ENCODE data around the gene NARF. TPM values are rescaled to one million over a fixed set of nuclear protein-coding genes. Genes with fewer than 3 reads are reported as not detected.

Gene NARF
- total RNA-seq, 1 experiment from 2014 or later = 39.4 TPM

DNA sequence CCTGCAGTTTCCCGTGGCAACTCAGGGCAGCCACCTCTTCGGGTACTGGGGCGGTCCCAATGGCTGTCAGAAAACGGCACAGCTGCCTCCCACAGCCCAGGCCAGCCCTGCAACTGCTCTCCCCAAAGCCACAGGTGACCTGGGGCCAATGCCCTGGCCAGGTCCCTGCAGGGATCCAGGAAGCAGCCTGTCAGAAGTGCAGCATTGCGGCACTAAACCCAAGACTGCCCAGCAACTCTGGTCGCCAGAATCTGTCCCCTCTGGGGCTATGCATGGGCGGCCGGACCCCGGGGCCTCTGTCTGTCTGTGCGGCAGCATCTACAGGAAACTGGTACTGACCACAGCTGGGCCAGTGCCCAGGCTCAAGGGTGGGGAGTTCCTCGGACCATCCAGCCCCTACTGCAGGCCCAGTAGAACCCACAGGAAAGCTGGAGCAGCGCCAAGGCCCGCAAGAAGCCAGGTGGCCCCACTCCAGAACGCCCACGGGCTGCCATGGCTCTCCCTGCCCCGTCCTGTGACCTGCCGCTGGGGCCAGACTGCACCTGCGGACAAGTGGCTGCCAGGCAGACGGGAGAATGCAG is 13.5 kb upstream of the NARF start:
- H3K4me3 Mint-ChIP-seq (ENCODE audit: low read depth, unreplicated experiment) = no peak overlapping the region
- H3K27ac Mint-ChIP-seq (ENCODE audit: unreplicated experiment) = no peak overlapping the region
- CTCF ChIA-PET = no interaction called here
- peaks cover 51% of the 10 kb centered on the region for H3K36me3 Mint-ChIP-seq (ENCODE audit: insufficient read depth, unreplicated experiment)
- intact Hi-C loops (cut with micrococcal nuclease; ENCODE audit: unreplicated experiment) = no loop called here
- BruUV-seq (replicated peaks) = no TSS peak
- H3K27me3 Mint-ChIP-seq (ENCODE audit: unreplicated experiment) = no peaks in the 10 kb centered on the region
- H3K4me1 Mint-ChIP-seq (ENCODE audit: low read depth, unreplicated experiment) = peaks cover 7% of the 10 kb centered on the region
- no peaks in the 10 kb centered on the region for H3K9me3 Mint-ChIP-seq (ENCODE audit: low read depth, unreplicated experiment)
- TF ChIP-seq, protein P1, sequence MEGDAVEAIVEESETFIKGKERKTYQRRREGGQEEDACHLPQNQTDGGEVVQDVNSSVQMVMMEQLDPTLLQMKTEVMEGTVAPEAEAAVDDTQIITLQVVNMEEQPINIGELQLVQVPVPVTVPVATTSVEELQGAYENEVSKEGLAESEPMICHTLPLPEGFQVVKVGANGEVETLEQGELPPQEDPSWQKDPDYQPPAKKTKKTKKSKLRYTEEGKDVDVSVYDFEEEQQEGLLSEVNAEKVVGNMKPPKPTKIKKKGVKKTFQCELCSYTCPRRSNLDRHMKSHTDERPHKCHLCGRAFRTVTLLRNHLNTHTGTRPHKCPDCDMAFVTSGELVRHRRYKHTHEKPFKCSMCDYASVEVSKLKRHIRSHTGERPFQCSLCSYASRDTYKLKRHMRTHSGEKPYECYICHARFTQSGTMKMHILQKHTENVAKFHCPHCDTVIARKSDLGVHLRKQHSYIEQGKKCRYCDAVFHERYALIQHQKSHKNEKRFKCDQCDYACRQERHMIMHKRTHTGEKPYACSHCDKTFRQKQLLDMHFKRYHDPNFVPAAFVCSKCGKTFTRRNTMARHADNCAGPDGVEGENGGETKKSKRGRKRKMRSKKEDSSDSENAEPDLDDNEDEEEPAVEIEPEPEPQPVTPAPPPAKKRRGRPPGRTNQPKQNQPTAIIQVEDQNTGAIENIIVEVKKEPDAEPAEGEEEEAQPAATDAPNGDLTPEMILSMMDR (IDR thresholded peaks at IDR 0.05; ENCODE audit: unreplicated experiment) = no peak
- DNase-seq = no peak

DNA sequence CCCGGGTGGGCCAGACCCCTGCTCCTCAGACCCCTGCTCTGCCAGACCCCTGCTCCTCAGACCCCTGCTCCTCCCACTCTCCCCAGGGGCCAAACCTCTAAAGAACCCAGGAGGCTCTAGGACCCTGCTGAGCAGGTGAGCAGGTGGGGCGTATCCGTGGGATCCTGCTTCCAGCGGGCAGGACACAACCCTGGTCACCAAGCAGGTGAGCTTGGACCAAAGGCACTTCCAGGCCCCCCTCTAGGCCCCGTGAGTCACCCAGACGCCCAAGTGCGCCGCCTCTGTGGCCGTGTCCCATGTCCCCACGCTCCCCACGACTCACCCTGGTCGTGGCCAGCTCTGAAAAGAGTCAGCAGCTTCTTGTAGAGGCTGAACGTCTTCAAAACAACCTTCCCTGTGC is 13.0 kb upstream of the NARF start:
- no peaks in the 10 kb centered on the region for H3K27me3 Mint-ChIP-seq (ENCODE audit: unreplicated experiment)
- TF ChIP-seq, protein P1 (IDR thresholded peaks at IDR 0.05; ENCODE audit: unreplicated experiment) = no peak
- peaks cover 7% of the 10 kb centered on the region for H3K4me1 Mint-ChIP-seq (ENCODE audit: low read depth, unreplicated experiment)
- CTCF ChIA-PET = no interaction called here
- no peak overlapping the region for H3K27ac Mint-ChIP-seq (ENCODE audit: unreplicated experiment)
- BruUV-seq (replicated peaks) = no TSS peak
- intact Hi-C loops (cut with micrococcal nuclease; ENCODE audit: unreplicated experiment) = no loop called here
- H3K36me3 Mint-ChIP-seq (ENCODE audit: insufficient read depth, unreplicated experiment) = peaks cover 51% of the 10 kb centered on the region
- no peak overlapping the region for H3K4me3 Mint-ChIP-seq (ENCODE audit: low read depth, unreplicated experiment)
- no peak for DNase-seq
- no peaks in the 10 kb centered on the region for H3K9me3 Mint-ChIP-seq (ENCODE audit: low read depth, unreplicated experiment)

DNA sequence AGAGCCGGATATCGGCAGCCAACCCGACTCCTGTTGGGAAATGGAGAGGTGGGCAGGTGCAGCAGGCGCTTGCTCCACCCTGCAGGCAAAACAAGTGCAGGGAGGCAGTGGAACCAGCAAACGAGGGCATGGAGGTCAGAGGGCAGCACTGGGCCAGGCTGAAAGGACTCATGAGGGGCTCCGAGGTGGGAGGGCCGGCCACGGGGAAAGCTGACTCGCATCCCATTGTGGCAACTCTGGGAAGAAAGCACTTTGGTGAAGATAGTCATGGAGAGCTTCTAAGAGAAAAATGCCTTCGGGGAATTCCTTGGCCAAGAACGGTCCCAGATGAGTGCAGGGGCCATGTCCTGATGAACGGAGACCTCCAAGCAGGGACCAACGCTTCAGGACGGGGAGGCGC is 12.4 kb upstream of the NARF start:
- CTCF ChIA-PET = no interaction called here
- intact Hi-C loops (cut with micrococcal nuclease; ENCODE audit: unreplicated experiment) = no loop called here
- TF ChIP-seq, protein P1 (IDR thresholded peaks at IDR 0.05; ENCODE audit: unreplicated experiment) = no peak
- BruUV-seq (replicated peaks) = no TSS peak
- no peak for DNase-seq
- H3K4me1 Mint-ChIP-seq (ENCODE audit: low read depth, unreplicated experiment) = peaks cover 7% of the 10 kb centered on the region
- H3K36me3 Mint-ChIP-seq (ENCODE audit: insufficient read depth, unreplicated experiment) = peaks cover 54% of the 10 kb centered on the region
- no peak overlapping the region for H3K4me3 Mint-ChIP-seq (ENCODE audit: low read depth, unreplicated experiment)
- H3K27me3 Mint-ChIP-seq (ENCODE audit: unreplicated experiment) = no peaks in the 10 kb centered on the region
- H3K9me3 Mint-ChIP-seq (ENCODE audit: low read depth, unreplicated experiment) = no peaks in the 10 kb centered on the region
- H3K27ac Mint-ChIP-seq (ENCODE audit: unreplicated experiment) = no peak overlapping the region

DNA sequence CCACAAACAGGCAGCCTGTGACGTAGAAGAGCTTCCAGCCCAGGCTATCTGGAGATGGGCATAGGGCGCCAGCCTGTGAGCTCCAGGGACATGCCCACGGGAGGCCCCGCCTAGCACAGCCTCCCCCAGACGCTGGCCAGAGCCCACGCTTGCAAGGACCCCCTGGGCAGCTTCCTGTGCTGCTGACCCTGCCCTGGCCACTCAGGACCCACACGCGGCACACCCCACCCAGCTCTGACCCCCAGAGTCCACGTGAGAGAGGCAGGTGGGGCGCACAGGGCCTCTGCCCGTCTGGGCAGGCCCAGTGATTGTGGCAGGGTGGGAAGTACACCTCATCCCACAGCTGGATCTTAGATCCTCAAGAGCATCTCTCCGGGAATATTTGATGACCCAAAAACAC is 11.9 kb upstream of the NARF start:
- Mint-ChIP-seq H3K27ac (ENCODE audit: unreplicated experiment) (no peak overlapping the region), H3K36me3 (ENCODE audit: insufficient read depth, unreplicated experiment) (peaks cover 49% of the 10 kb centered on the region), H3K9me3 (ENCODE audit: low read depth, unreplicated experiment) (no peaks in the 10 kb centered on the region), H3K4me1 (ENCODE audit: low read depth, unreplicated experiment) (peaks cover 7% of the 10 kb centered on the region), H3K27me3 (ENCODE audit: unreplicated experiment) (no peaks in the 10 kb centered on the region), H3K4me3 (ENCODE audit: low read depth, unreplicated experiment) (no peak overlapping the region)
- intact Hi-C loops (cut with micrococcal nuclease; ENCODE audit: unreplicated experiment) = no loop called here
- CTCF ChIA-PET = no interaction called here
- no peak for DNase-seq
- no TSS peak for BruUV-seq (replicated peaks)
- TF ChIP-seq, protein P1 (IDR thresholded peaks at IDR 0.05; ENCODE audit: unreplicated experiment) = no peak
